Breast epithelium (tissue), 3 donors: ENCODE results near the gene PMP22.

Experiments
- POLR2A ChIP-seq: fragments of 450-650 bp; IDR thresholded peaks from one replicate; pipeline ENCODE4 v1.6.1; 2016; ENCODE audit warnings: antibody characterized with exemption, mild to moderate bottlenecking, moderate library complexity
- POLR2AphosphoS5 ChIP-seq, 3 donors: sonication (generic); formaldehyde crosslinking; IDR thresholded peaks; one replicate each; pipeline ENCODE4 v1.6.1; 2017; ENCODE audit warnings: antibody characterized with exemption in 3 of 3
- TF ChIP-seq, protein P1 (sequence below), 3 donors: fragments of 450-650 bp; IDR thresholded peaks; one replicate each; pipeline ENCODE4 v1.5.1; 2016 to 2017; ENCODE audit warnings: antibody characterized with exemption in 3 of 3, mild to moderate bottlenecking in 3 of 3, moderate library complexity in 3 of 3

DNA sequence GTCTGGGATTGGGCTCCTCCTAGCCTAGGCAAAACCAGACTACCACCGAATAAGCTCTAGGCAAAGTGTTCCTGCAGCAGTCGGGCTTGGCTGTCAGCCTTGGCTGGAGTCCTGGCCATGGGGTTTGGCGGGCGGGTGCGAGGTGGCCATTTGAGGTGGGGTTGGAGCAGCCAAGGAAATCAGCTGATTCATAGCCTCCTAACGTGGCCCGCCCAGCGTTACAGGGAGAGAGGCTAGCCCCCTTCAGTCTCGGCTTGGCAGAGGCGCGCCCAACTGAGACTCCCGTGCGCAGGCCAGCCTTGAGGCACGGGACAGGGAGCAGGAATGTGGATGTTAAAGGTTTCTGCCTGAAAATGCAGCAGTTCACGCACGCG, 1.9 kb downstream of the PMP22 start:
- TF ChIP-seq, protein P1, sequence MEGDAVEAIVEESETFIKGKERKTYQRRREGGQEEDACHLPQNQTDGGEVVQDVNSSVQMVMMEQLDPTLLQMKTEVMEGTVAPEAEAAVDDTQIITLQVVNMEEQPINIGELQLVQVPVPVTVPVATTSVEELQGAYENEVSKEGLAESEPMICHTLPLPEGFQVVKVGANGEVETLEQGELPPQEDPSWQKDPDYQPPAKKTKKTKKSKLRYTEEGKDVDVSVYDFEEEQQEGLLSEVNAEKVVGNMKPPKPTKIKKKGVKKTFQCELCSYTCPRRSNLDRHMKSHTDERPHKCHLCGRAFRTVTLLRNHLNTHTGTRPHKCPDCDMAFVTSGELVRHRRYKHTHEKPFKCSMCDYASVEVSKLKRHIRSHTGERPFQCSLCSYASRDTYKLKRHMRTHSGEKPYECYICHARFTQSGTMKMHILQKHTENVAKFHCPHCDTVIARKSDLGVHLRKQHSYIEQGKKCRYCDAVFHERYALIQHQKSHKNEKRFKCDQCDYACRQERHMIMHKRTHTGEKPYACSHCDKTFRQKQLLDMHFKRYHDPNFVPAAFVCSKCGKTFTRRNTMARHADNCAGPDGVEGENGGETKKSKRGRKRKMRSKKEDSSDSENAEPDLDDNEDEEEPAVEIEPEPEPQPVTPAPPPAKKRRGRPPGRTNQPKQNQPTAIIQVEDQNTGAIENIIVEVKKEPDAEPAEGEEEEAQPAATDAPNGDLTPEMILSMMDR (IDR thresholded peaks at IDR 0.05), result no peak
- TF ChIP-seq POLR2AphosphoS5 (IDR thresholded peaks at IDR 0.05), result peak in 2 of 3 donors; percentile 45 to 52
- TF ChIP-seq POLR2A, result no peak
